BJ (cell line): ENCODE measurements around the gene LAG3. TPM values are rescaled to one million over a fixed set of nuclear protein-coding genes. Genes with fewer than 3 reads are reported as not detected.

Experiments
- CTCF ChIA-PET: fragments of 350-600 bp; formaldehyde crosslinking; extraction: SDS; loops from one replicate; lab custom pipeline; 2021; ENCODE audit warnings: antibody characterized with exemption, inconsistent platforms; lab: Yijun Ruan, JAX
- POLR2A ChIA-PET: fragments of 300-600 bp; sonication (Branson Sonifier 250); formaldehyde crosslinking; extraction: SDS; loops from one replicate; lab custom pipeline; 2021; ENCODE audit warnings: antibody characterized with exemption; lab: Charles Lee
- DNase-seq: peaks from one replicate; pipeline ENCODE4 v3.0.0-alpha.2; 2011; ENCODE audit warnings: low read depth
- H3K27me3 ChIP-seq: 2 replicates; pipeline ENCODE4 v1.6.0; 2011; ENCODE audit warnings: low read length; ENCODE audit not compliant: control insufficient read depth, insufficient read depth
- H3K36me3 ChIP-seq: 2 replicates; pipeline ENCODE4 v1.5.1; 2011; ENCODE audit warnings: low read length; ENCODE audit not compliant: control insufficient read depth, insufficient read depth
- H3K4me3 ChIP-seq: 2 replicates; pipeline ENCODE4 v1.5.1; 2011; ENCODE audit warnings: low read depth, mild to moderate bottlenecking, control low read depth, low read length
- polyA plus RNA-seq: library from polyadenylated mRNA; depleted of rRNA; stranded (reverse); fragments of >200 nt; gene quantifications from 2 replicates; pipeline ENCODE4 v1.2.3, GENCODE V29; 2011
- TF ChIP-seq, protein P1 (sequence below): IDR thresholded peaks from 2 replicates; pipeline ENCODE4 v1.5.1; 2011; ENCODE audit warnings: low read depth, mild to moderate bottlenecking, control low read depth, inconsistent platforms, low read length, moderate library complexity; ENCODE audit not compliant: insufficient read depth

LAG3 gene
- polyA plus RNA-seq, 1 experiment = 0.50 TPM

DNA sequence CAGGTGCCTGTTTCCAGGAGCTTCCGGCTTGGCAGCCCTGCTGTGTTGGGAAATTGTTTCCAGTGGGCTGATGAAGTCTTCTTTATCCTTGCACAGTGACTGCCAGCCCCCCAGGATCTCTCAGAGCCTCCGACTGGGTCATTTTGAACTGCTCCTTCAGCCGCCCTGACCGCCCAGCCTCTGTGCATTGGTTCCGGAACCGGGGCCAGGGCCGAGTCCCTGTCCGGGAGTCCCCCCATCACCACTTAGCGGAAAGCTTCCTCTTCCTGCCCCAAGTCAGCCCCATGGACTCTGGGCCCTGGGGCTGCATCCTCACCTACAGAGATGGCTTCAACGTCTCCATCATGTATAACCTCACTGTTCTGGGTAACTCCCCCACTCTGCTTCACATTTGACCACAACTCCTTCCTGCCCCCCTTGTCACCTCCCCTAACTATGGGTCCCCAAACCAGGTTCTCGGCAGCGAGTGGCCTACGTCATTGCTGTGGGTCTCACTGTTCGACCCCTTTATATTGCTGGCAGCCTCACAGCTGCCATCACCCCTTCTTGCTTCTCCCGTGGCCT, 2.3 kb downstream of the LAG3 start:
- Histone ChIP-seq H3K36me3 (peaks cover 16% of the 10 kb centered on the region), H3K27me3 (no peaks in the 10 kb centered on the region), H3K4me3 (no peak overlapping the region)
- TF ChIP-seq, protein P1, sequence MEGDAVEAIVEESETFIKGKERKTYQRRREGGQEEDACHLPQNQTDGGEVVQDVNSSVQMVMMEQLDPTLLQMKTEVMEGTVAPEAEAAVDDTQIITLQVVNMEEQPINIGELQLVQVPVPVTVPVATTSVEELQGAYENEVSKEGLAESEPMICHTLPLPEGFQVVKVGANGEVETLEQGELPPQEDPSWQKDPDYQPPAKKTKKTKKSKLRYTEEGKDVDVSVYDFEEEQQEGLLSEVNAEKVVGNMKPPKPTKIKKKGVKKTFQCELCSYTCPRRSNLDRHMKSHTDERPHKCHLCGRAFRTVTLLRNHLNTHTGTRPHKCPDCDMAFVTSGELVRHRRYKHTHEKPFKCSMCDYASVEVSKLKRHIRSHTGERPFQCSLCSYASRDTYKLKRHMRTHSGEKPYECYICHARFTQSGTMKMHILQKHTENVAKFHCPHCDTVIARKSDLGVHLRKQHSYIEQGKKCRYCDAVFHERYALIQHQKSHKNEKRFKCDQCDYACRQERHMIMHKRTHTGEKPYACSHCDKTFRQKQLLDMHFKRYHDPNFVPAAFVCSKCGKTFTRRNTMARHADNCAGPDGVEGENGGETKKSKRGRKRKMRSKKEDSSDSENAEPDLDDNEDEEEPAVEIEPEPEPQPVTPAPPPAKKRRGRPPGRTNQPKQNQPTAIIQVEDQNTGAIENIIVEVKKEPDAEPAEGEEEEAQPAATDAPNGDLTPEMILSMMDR = no peak
- POLR2A ChIA-PET = interaction anchor here (0.7 kb wide), 1 partner anchor 303 kb away, joined by 3 read pairs; no protein-coding TSS in a partner anchor
- no peak for DNase-seq
- CTCF ChIA-PET = interaction anchor here (1.5 to 17.2 kb wide), 2 partner anchors 8 to 17 kb away, joined by 8 to 222 read pairs; partner anchors contain the start of genes MLF2 and PTMS

DNA sequence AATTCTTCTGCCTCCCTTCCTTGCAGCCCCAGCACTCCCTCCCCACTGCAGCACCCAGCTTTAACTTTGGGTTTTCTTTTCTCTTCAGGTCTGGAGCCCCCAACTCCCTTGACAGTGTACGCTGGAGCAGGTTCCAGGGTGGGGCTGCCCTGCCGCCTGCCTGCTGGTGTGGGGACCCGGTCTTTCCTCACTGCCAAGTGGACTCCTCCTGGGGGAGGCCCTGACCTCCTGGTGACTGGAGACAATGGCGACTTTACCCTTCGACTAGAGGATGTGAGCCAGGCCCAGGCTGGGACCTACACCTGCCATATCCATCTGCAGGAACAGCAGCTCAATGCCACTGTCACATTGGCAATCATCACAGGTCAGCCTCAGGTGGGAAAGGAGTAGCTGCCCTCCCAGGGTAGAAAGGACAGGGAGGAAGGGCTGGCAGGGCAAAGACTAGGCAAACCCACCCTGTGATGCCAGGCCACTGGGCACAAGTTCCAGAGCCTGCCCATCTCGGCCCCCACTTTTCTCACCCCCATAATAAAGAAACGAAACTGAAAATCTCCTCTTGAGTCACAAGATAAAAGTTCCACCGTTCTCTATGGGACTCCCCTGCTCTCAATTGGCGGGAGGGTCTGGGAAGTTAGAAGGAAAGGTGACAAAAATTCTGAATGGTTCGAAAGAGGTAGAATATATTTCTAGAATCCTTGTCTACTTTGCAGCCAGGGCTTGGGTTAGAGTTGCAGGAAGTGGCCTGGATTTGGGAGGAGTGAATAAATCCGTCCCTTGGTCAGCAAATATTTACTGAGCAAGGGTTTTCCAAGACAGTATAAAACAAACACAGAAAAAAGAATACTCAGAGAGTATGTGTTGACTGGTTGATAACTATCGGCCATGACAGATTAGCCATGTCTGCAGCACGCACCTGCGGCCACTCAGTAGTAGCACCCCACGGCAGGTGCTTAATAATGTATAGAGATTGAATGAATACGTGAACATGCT, 3.2 kb downstream of the LAG3 start:
- DNase-seq = no peak
- peaks cover 11% of the 10 kb centered on the region for H3K36me3 ChIP-seq
- no peaks in the 10 kb centered on the region for H3K27me3 ChIP-seq
- CTCF ChIA-PET = interaction anchor here (1.5 to 17.2 kb wide), 2 partner anchors 9 to 18 kb away, joined by 8 to 222 read pairs; partner anchors contain the start of genes MLF2 and PTMS
- H3K4me3 ChIP-seq = no peak overlapping the region
- TF ChIP-seq, protein P1 = no peak
- POLR2A ChIA-PET = no interaction called here

DNA sequence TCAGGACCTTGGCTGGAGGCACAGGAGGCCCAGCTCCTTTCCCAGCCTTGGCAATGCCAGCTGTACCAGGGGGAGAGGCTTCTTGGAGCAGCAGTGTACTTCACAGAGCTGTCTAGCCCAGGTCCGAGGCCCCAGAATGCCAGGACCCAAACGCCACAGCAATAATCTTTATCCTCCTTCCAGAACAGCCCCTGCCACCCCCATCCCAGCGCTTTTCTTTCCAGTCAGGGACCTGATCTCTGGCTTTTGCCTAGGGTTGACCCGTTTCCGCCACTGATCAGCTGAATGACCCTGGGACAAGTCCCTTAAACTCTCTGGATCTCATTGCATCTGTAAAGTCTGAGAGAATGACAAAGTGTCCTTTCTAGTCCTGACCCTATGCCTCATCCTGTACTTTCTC, 5.1 kb downstream of the LAG3 start:
- Histone ChIP-seq H3K27me3 (no peaks in the 10 kb centered on the region), H3K36me3 (peaks cover 4% of the 10 kb centered on the region; the same call in 1 of the 2 replicates), H3K4me3 (no peak overlapping the region)
- ChIA-PET CTCF (interaction anchor here (0.9 to 17.2 kb wide), 5 partner anchors 10 to 48 kb away, joined by 3 to 222 read pairs (median 5); partner anchors contain the start of genes MLF2 and PTMS), POLR2A (interaction anchor here (1.1 kb wide), 1 partner anchor 12 kb away, joined by 3 read pairs; no protein-coding TSS in a partner anchor)
- TF ChIP-seq, protein P1 = no peak
- DNase-seq = no peak

DNA sequence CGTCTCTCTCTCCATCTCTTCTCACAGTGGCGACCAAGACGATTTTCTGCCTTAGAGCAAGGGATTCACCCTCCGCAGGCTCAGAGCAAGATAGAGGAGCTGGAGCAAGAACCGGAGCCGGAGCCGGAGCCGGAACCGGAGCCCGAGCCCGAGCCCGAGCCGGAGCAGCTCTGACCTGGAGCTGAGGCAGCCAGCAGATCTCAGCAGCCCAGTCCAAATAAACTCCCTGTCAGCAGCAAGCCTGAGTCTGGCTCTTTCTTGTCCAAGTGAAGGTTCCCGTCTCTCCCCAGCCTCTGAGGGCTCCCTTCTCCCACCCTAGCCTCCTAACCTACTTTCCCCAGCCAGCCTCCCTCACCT, 5.9 kb downstream of the LAG3 start:
- H3K4me3 ChIP-seq = peak overlapping the region; percentile 36; the same call in 1 of the 2 replicates
- ChIA-PET POLR2A (interaction anchor here (1.1 kb wide), 2 partner anchors 12 to 13 kb away, joined by 3 to 4 read pairs; no protein-coding TSS in a partner anchor), CTCF (interaction anchor here (0.6 to 17.2 kb wide), 22 partner anchors 11 to 164 kb away, joined by 3 to 222 read pairs (median 4); partner anchors contain the start of genes CD4, MLF2, PTMS and ZNF384)
- TF ChIP-seq, protein P1 = no peak
- H3K27me3 ChIP-seq = no peaks in the 10 kb centered on the region
- H3K36me3 ChIP-seq = peaks cover 4% of the 10 kb centered on the region; the same call in 1 of the 2 replicates
- no peak for DNase-seq
